ENCODE measurements around the gene MYMX. TPM values are rescaled to one million over a fixed set of nuclear protein-coding genes. Genes with fewer than 3 reads are reported as not detected.

The MYMX gene
- polyA plus RNA-seq, 1 donor = 0.13 TPM

- WGBS (ENCODE audit: insufficient coverage, low lambda C conversion rate) = 38% methylated on average over 1 of the region's 5 CpGs
- peak overlapping the region; percentile 7 for H3K27ac ChIP-seq (ENCODE audit: low read length)
- H3K4me3 ChIP-seq (ENCODE audit: low read length) = no peak overlapping the region
- H3K4me1 ChIP-seq (ENCODE audit: control insufficient read depth, insufficient read depth, low read length) = peaks cover 27% of the 10 kb centered on the region
- no peaks in the 10 kb centered on the region for H3K9me3 ChIP-seq (ENCODE audit: control insufficient read depth, low read depth, low read length)
- no peaks in the 10 kb centered on the region for H3K27me3 ChIP-seq (ENCODE audit: control insufficient read depth, insufficient read depth, low read length)
- peaks cover 19% of the 10 kb centered on the region for H3K36me3 ChIP-seq (ENCODE audit: control insufficient read depth, insufficient read depth, low read length)
- DNase-seq = peak in 1 of 2 donors; percentile 57
Observed at GRCh38 chr6:44234101-44235025, 17.6 kb downstream of the MYMX start.

- Histone ChIP-seq H3K4me3 (ENCODE audit: low read length) (no peak overlapping the region), H3K36me3 (ENCODE audit: control insufficient read depth, insufficient read depth, low read length) (peaks cover 13% of the 10 kb centered on the region), H3K4me1 (ENCODE audit: control insufficient read depth, insufficient read depth, low read length) (peaks cover 27% of the 10 kb centered on the region), H3K9me3 (ENCODE audit: control insufficient read depth, low read depth, low read length) (no peaks in the 10 kb centered on the region), H3K27ac (ENCODE audit: low read length) (peak overlapping the region; percentile 7), H3K27me3 (ENCODE audit: control insufficient read depth, insufficient read depth, low read length) (no peaks in the 10 kb centered on the region)
- DNase-seq = no peak
- 55% methylated on average over 3 of the region's 6 CpGs for WGBS (ENCODE audit: insufficient coverage, low lambda C conversion rate)
Observed at GRCh38 chr6:44235269-44235668, 18.5 kb downstream of the MYMX start.

GRCh38 chr6:44235891-44236516 lies 19.3 kb downstream of the MYMX start:
- WGBS (ENCODE audit: insufficient coverage, low lambda C conversion rate) = no CpG with 5 or more reads among the region's 6 CpGs
- H3K4me3 ChIP-seq (ENCODE audit: low read length) = no peak overlapping the region
- DNase-seq = no peak
- no peaks in the 10 kb centered on the region for H3K9me3 ChIP-seq (ENCODE audit: control insufficient read depth, low read depth, low read length)
- H3K27me3 ChIP-seq (ENCODE audit: control insufficient read depth, insufficient read depth, low read length) = no peaks in the 10 kb centered on the region
- H3K4me1 ChIP-seq (ENCODE audit: control insufficient read depth, insufficient read depth, low read length) = peaks cover 27% of the 10 kb centered on the region
- H3K36me3 ChIP-seq (ENCODE audit: control insufficient read depth, insufficient read depth, low read length) = peaks cover 11% of the 10 kb centered on the region
- H3K27ac ChIP-seq (ENCODE audit: low read length) = no peak overlapping the region

GRCh38 chr6:44237021-44237812 lies 20.5 kb downstream of the MYMX start:
- peaks cover 5% of the 10 kb centered on the region for H3K36me3 ChIP-seq (ENCODE audit: control insufficient read depth, insufficient read depth, low read length)
- peak overlapping the region; percentile 90 for H3K27ac ChIP-seq (ENCODE audit: low read length)
- H3K4me1 ChIP-seq (ENCODE audit: control insufficient read depth, insufficient read depth, low read length) = peaks cover 27% of the 10 kb centered on the region
- no peaks in the 10 kb centered on the region for H3K27me3 ChIP-seq (ENCODE audit: control insufficient read depth, insufficient read depth, low read length)
- peak; percentile 93 to 97 for DNase-seq
- no peaks in the 10 kb centered on the region for H3K9me3 ChIP-seq (ENCODE audit: control insufficient read depth, low read depth, low read length)
- H3K4me3 ChIP-seq (ENCODE audit: low read length) = peak overlapping the region; percentile 69
- no CpG with 5 or more reads among the region's 22 CpGs for WGBS (ENCODE audit: insufficient coverage, low lambda C conversion rate)

- no CpG with 5 or more reads among the region's 42 CpGs for WGBS (ENCODE audit: insufficient coverage, low lambda C conversion rate)
- peak; percentile 71 to 84 for DNase-seq
- H3K27me3 ChIP-seq (ENCODE audit: control insufficient read depth, insufficient read depth, low read length) = no peaks in the 10 kb centered on the region
- peaks cover 27% of the 10 kb centered on the region for H3K4me1 ChIP-seq (ENCODE audit: control insufficient read depth, insufficient read depth, low read length)
- H3K36me3 ChIP-seq (ENCODE audit: control insufficient read depth, insufficient read depth, low read length) = peaks cover 3% of the 10 kb centered on the region
- H3K27ac ChIP-seq (ENCODE audit: low read length) = peak overlapping the region; percentile 90
- H3K4me3 ChIP-seq (ENCODE audit: low read length) = peak overlapping the region; percentile 69
- no peaks in the 10 kb centered on the region for H3K9me3 ChIP-seq (ENCODE audit: control insufficient read depth, low read depth, low read length)
Observed at GRCh38 chr6:44237813-44238433, 21.2 kb downstream of the MYMX start.

- no CpG with 5 or more reads among the region's 7 CpGs for WGBS (ENCODE audit: insufficient coverage, low lambda C conversion rate)
- peaks cover 26% of the 10 kb centered on the region for H3K4me1 ChIP-seq (ENCODE audit: control insufficient read depth, insufficient read depth, low read length)
- H3K27me3 ChIP-seq (ENCODE audit: control insufficient read depth, insufficient read depth, low read length) = no peaks in the 10 kb centered on the region
- no peaks in the 10 kb centered on the region for H3K9me3 ChIP-seq (ENCODE audit: control insufficient read depth, low read depth, low read length)
- H3K4me3 ChIP-seq (ENCODE audit: low read length) = no peak overlapping the region
- H3K36me3 ChIP-seq (ENCODE audit: control insufficient read depth, insufficient read depth, low read length) = no peaks in the 10 kb centered on the region
- peak overlapping the region; percentile 90 for H3K27ac ChIP-seq (ENCODE audit: low read length)
- DNase-seq = no peak
Observed at GRCh38 chr6:44238687-44239350, 22.1 kb downstream of the MYMX start.

- WGBS (ENCODE audit: insufficient coverage, low lambda C conversion rate) = 100% methylated on average over 4 of the region's 7 CpGs
- Histone ChIP-seq H3K9me3 (ENCODE audit: control insufficient read depth, low read depth, low read length) (no peaks in the 10 kb centered on the region), H3K4me1 (ENCODE audit: control insufficient read depth, insufficient read depth, low read length) (peaks cover 6% of the 10 kb centered on the region), H3K36me3 (ENCODE audit: control insufficient read depth, insufficient read depth, low read length) (no peaks in the 10 kb centered on the region), H3K4me3 (ENCODE audit: low read length) (no peak overlapping the region), H3K27ac (ENCODE audit: low read length) (no peak overlapping the region), H3K27me3 (ENCODE audit: control insufficient read depth, insufficient read depth, low read length) (no peaks in the 10 kb centered on the region)
- no peak for DNase-seq
Observed at GRCh38 chr6:44243345-44243744, 26.6 kb downstream of the MYMX start.

GRCh38 chr6:44245391-44245911 lies 28.7 kb downstream of the MYMX start:
- Histone ChIP-seq H3K4me1 (ENCODE audit: control insufficient read depth, insufficient read depth, low read length) (peaks cover 8% of the 10 kb centered on the region), H3K27ac (ENCODE audit: low read length) (peak overlapping the region; percentile 94), H3K9me3 (ENCODE audit: control insufficient read depth, low read depth, low read length) (no peaks in the 10 kb centered on the region), H3K4me3 (ENCODE audit: low read length) (peak overlapping the region; percentile 96), H3K27me3 (ENCODE audit: control insufficient read depth, insufficient read depth, low read length) (no peaks in the 10 kb centered on the region), H3K36me3 (ENCODE audit: control insufficient read depth, insufficient read depth, low read length) (peaks cover 20% of the 10 kb centered on the region)
- no CpG with 5 or more reads among the region's 12 CpGs for WGBS (ENCODE audit: insufficient coverage, low lambda C conversion rate)
- DNase-seq = no peak

GRCh38 chr6:44245912-44246662 lies 29.4 kb downstream of the MYMX start:
- H3K4me3 ChIP-seq (ENCODE audit: low read length) = peak overlapping the region; percentile 96
- DNase-seq = peak; percentile 83 to 94
- no CpG with 5 or more reads among the region's 62 CpGs for WGBS (ENCODE audit: insufficient coverage, low lambda C conversion rate)
- peaks cover 26% of the 10 kb centered on the region for H3K36me3 ChIP-seq (ENCODE audit: control insufficient read depth, insufficient read depth, low read length)
- H3K27ac ChIP-seq (ENCODE audit: low read length) = peak overlapping the region; percentile 94
- H3K4me1 ChIP-seq (ENCODE audit: control insufficient read depth, insufficient read depth, low read length) = peaks cover 8% of the 10 kb centered on the region
- H3K27me3 ChIP-seq (ENCODE audit: control insufficient read depth, insufficient read depth, low read length) = no peaks in the 10 kb centered on the region
- no peaks in the 10 kb centered on the region for H3K9me3 ChIP-seq (ENCODE audit: control insufficient read depth, low read depth, low read length)

Data from large intestine (tissue), 3 donors.